H9 (cell line): Measurements from ENCODE around the gene PSAPL1. TPM values are rescaled to one million over a fixed set of nuclear protein-coding genes. Genes with fewer than 3 reads are reported as not detected.

Source experiments
- DNase-seq: peaks from one replicate; pipeline ENCODE4 v3.0.0-alpha.2; 2017
- H2AFZ ChIP-seq: one replicate; pipeline ENCODE4 v1.6.1; 2013; ENCODE audit warnings: mild to moderate bottlenecking, low read length, control low read depth, moderate library complexity
- H2AK5ac ChIP-seq: 2 replicates; pipeline ENCODE4 v1.6.1; 2013; ENCODE audit warnings: low read length, control low read depth, mixed read lengths; ENCODE audit not compliant: insufficient read length
- H2BK120ac ChIP-seq: one replicate; pipeline ENCODE4 v1.6.1; 2013; ENCODE audit warnings: low read depth, mild to moderate bottlenecking, low read length, control low read depth, inconsistent platforms; ENCODE audit not compliant: poor library complexity, severe bottlenecking
- H2BK12ac ChIP-seq: 2 replicates; pipeline ENCODE4 v1.6.1; 2013; ENCODE audit warnings: low read length, control low read depth, mixed read lengths, low read depth; ENCODE audit not compliant: insufficient read length
- H2BK15ac ChIP-seq: 2 replicates; pipeline ENCODE4 v1.6.1; 2013; ENCODE audit warnings: low read depth, low read length, control low read depth
- H2BK20ac ChIP-seq: one replicate; pipeline ENCODE4 v1.6.1; 2013; ENCODE audit warnings: low read depth, mild to moderate bottlenecking, low read length, control low read depth, inconsistent platforms; ENCODE audit not compliant: poor library complexity, severe bottlenecking
- H2BK5ac ChIP-seq: 2 replicates; pipeline ENCODE4 v1.6.1; 2013; ENCODE audit warnings: low read length, control low read depth, mixed read lengths; ENCODE audit not compliant: insufficient read length
- H3K14ac ChIP-seq: 2 replicates; pipeline ENCODE4 v1.6.1; 2013; ENCODE audit warnings: low read length, control low read depth; ENCODE audit not compliant: insufficient read depth
- H3K18ac ChIP-seq: 2 replicates; pipeline ENCODE4 v1.6.1; 2013; ENCODE audit warnings: low read depth, mild to moderate bottlenecking, mixed read lengths, low read length, control low read depth; ENCODE audit not compliant: insufficient read length
- H3K23ac ChIP-seq: 2 replicates; pipeline ENCODE4 v1.6.1; 2013; ENCODE audit warnings: low read length, control low read depth, mixed read lengths, low read depth; ENCODE audit not compliant: insufficient read length
- H3K23me2 ChIP-seq: 2 replicates; pipeline ENCODE4 v1.6.1; 2013; ENCODE audit warnings: low read depth, mild to moderate bottlenecking, mixed read lengths, low read length, control low read depth; ENCODE audit not compliant: insufficient read length, poor library complexity, severe bottlenecking
- H3K27ac ChIP-seq: 2 replicates; pipeline ENCODE4 v1.5.1; 2013; ENCODE audit warnings: low read length, control low read depth, mixed read lengths, low read depth; ENCODE audit not compliant: insufficient read length
- H3K27me3 ChIP-seq: 2 replicates; pipeline ENCODE4 v1.6.1; 2013; ENCODE audit warnings: low read length, control low read depth, inconsistent platforms; ENCODE audit not compliant: insufficient read depth
- H3K4ac ChIP-seq: 2 replicates; pipeline ENCODE4 v1.6.1; 2013; ENCODE audit warnings: low read depth, mild to moderate bottlenecking, control low read depth, inconsistent platforms, low read length, moderate library complexity
- H3K4me1 ChIP-seq: 2 replicates; pipeline ENCODE4 v1.6.1; 2013; ENCODE audit warnings: low read length, control low read depth, inconsistent platforms; ENCODE audit not compliant: insufficient read depth
- H3K4me2 ChIP-seq: 2 replicates; pipeline ENCODE4 v1.6.1; 2013; ENCODE audit warnings: low read length, control low read depth, mixed read lengths; ENCODE audit not compliant: insufficient read length, insufficient read depth
- H3K56ac ChIP-seq: 2 replicates; pipeline ENCODE4 v1.6.1; 2013; ENCODE audit warnings: low read depth, mild to moderate bottlenecking, mixed read lengths, low read length, control low read depth; ENCODE audit not compliant: insufficient read length
- H3K79me1 ChIP-seq: 2 replicates; pipeline ENCODE4 v1.6.1; 2013; ENCODE audit warnings: low read depth, mild to moderate bottlenecking, moderate library complexity, low read length, control low read depth, inconsistent platforms; ENCODE audit not compliant: insufficient read depth, poor library complexity, severe bottlenecking
- H3K79me2 ChIP-seq: 2 replicates; pipeline ENCODE4 v1.6.1; 2013; ENCODE audit warnings: low read length, control low read depth, inconsistent platforms; ENCODE audit not compliant: insufficient read depth
- H3K9ac ChIP-seq: 2 replicates; pipeline ENCODE4 v1.6.1; 2013; ENCODE audit warnings: low read length, control low read depth, mixed read lengths; ENCODE audit not compliant: insufficient read length; ENCODE audit errors: extremely low read depth
- H3K9me3 ChIP-seq: one replicate; pipeline ENCODE4 v1.6.1; 2013; ENCODE audit warnings: low read depth, low read length, inconsistent platforms; ENCODE audit not compliant: control insufficient read depth
- H3T11ph ChIP-seq: one replicate; pipeline ENCODE4 v1.6.1; 2013; ENCODE audit warnings: mild to moderate bottlenecking, low read length, control low read depth, inconsistent platforms
- H4K20me1 ChIP-seq: one replicate; pipeline ENCODE4 v1.6.1; 2013; ENCODE audit not compliant: control insufficient read depth, insufficient read length, insufficient read depth
- H4K5ac ChIP-seq: 2 replicates; pipeline ENCODE4 v1.6.1; 2013; ENCODE audit warnings: low read depth, mild to moderate bottlenecking, mixed read lengths, low read length, control low read depth; ENCODE audit not compliant: insufficient read length
- H4K8ac ChIP-seq: replicated peaks from 2 replicates; pipeline ENCODE4 v1.6.1; 2013; ENCODE audit warnings: low read length, control low read depth, mixed read lengths, low read depth; ENCODE audit not compliant: insufficient read length
- H4K91ac ChIP-seq: 2 replicates; pipeline ENCODE4 v1.6.1; 2013; ENCODE audit warnings: low read depth, mild to moderate bottlenecking, moderate library complexity, mixed read lengths, low read length, control low read depth; ENCODE audit not compliant: insufficient read length
- H3K27ac Mint-ChIP-seq, 3 experiments: 2 replicates in 2 of 3; 3 replicates in 1 of 3; pipeline ENCODE4 v1.8.0; 2020 to 2021; ENCODE audit warnings: mixed read lengths in 3 of 3, mild to moderate bottlenecking in 1 of 3, moderate library complexity in 1 of 3
- H3K27me3 Mint-ChIP-seq: 2 replicates; pipeline ENCODE4 v1.8.0; 2021; ENCODE audit warnings: low read depth, mild to moderate bottlenecking, moderate library complexity, mixed read lengths
- H3K36me3 Mint-ChIP-seq, 3 experiments: 2 replicates in 2 of 3; 3 replicates in 1 of 3; pipeline ENCODE4 v1.8.0; 2020 to 2021; ENCODE audit warnings: low read depth in 3 of 3, mixed read lengths in 3 of 3; ENCODE audit not compliant: insufficient read depth in 1 of 3
- H3K4me1 Mint-ChIP-seq, 2 experiments: 2 replicates each; pipeline ENCODE4 v1.8.0; 2020; ENCODE audit warnings: mixed read lengths in 2 of 2
- H3K4me3 Mint-ChIP-seq, 2 experiments: 2 replicates in 1 of 2; 3 replicates in 1 of 2; pipeline ENCODE4 v1.8.0; 2020 to 2021; ENCODE audit warnings: mild to moderate bottlenecking in 2 of 2, mixed read lengths in 2 of 2, moderate library complexity in 1 of 2
- H3K9me3 Mint-ChIP-seq, 2 experiments: 2 replicates in 1 of 2; 3 replicates in 1 of 2; pipeline ENCODE4 v1.8.0; 2020; ENCODE audit warnings: mild to moderate bottlenecking in 2 of 2, mixed read lengths in 2 of 2, moderate library complexity in 1 of 2
- CTCF ChIP-seq: fragments of 200-600 bp; sonication (generic); conservative IDR thresholded peaks from 3 replicates; pipeline ENCODE4 v1.8.0; 2021; ENCODE audit warnings: antibody characterized with exemption, mild to moderate bottlenecking
- WGBS: extraction: QIAGEN DNeasy Blood & Tissue Kit; methylation state at CpG from one replicate; pipeline ENCODE4 v1.1.7; 2013; ENCODE audit warnings: missing lambda C conversion rate, low lambda C conversion rate, mixed read lengths; ENCODE audit not compliant: insufficient read length; ENCODE audit errors: extremely low coverage; 5-methylcytosine and 5-hydroxymethylcytosine counted together
- total RNA-seq: library from RNA; stranded (reverse); gene quantifications from 2 replicates; pipeline ENCODE4 v1.2.1, GENCODE V29; 2021

PSAPL1 gene
- total RNA-seq, 1 experiment from 2014 or later = 0.04 TPM

GRCh38 chr4:7419961-7420660 lies 14.6 kb downstream of the PSAPL1 start:
- no peaks in the 10 kb centered on the region for H3K9me3 ChIP-seq
- Mint-ChIP-seq H3K9me3 (peaks cover 8 to 17% of the 10 kb centered on the region in 2 experiments), H3K36me3 (peaks cover 0 to 8% (median 0%) of the 10 kb centered on the region in 3 experiments; a peak in 2 of 7 replicates), H3K4me3 (no peak overlapping the region), H3K27me3 (peaks cover 62% of the 10 kb centered on the region), H3K4me1 (peaks cover 19 to 24% of the 10 kb centered on the region in 2 experiments), H3K27ac (no peak overlapping the region)
- no peak overlapping the region for H2BK5ac ChIP-seq
- H3K79me1 ChIP-seq = no peaks in the 10 kb centered on the region
- peaks cover 3% of the 10 kb centered on the region for H3K23me2 ChIP-seq
- H4K5ac ChIP-seq = no peak overlapping the region
- no CpG with 5 or more reads among the region's 4 CpGs for WGBS
- no peak overlapping the region for H2BK120ac ChIP-seq
- H4K20me1 ChIP-seq = no peaks in the 10 kb centered on the region
- peak; percentile 26 for DNase-seq
- no peak for TF ChIP-seq CTCF
- H2AFZ ChIP-seq = no peak overlapping the region
- H3K27ac ChIP-seq = no peak overlapping the region
- no peak overlapping the region for H3T11ph ChIP-seq
- no peak overlapping the region for H2BK15ac ChIP-seq
- no peak overlapping the region for H3K56ac ChIP-seq
- H2AK5ac ChIP-seq = no peak overlapping the region
- H4K8ac ChIP-seq = no peak overlapping the region
- H3K4me2 ChIP-seq = no peak overlapping the region
- peaks cover 13% of the 10 kb centered on the region; the same call in 1 of the 2 replicates for H3K27me3 ChIP-seq
- H3K14ac ChIP-seq = no peak overlapping the region
- H3K18ac ChIP-seq = no peak overlapping the region
- no peak overlapping the region for H3K23ac ChIP-seq
- no peak overlapping the region for H2BK12ac ChIP-seq
- no peak overlapping the region for H4K91ac ChIP-seq
- no peaks in the 10 kb centered on the region for H3K79me2 ChIP-seq
- H2BK20ac ChIP-seq = no peak overlapping the region
- no peaks in the 10 kb centered on the region for H3K4me1 ChIP-seq
- no peak overlapping the region for H3K4ac ChIP-seq
- no peak overlapping the region for H3K9ac ChIP-seq
